Thoracic aorta (tissue), 2 donors: ENCODE results near the gene TACSTD2. TPM values are rescaled to one million over a fixed set of nuclear protein-coding genes. Genes with fewer than 3 reads are reported as not detected.

Experiments
- ATAC-seq: fragments of 150-250 bp; one replicate; pipeline ENCODE4 v1.8.0; 2017; ENCODE audit warnings: low read depth; ENCODE audit not compliant: insufficient number of reproducible peaks, low FRiP score
- DNase-seq: peaks from one replicate; pipeline ENCODE4 v3.0.0-alpha.2; 2020; ENCODE audit warnings: low spot score
- H3K27ac ChIP-seq, 2 donors: fragments of 200-600 bp; sonication (generic); 1 replicate in 1 of 2; 2 replicates in 1 of 2; pipeline ENCODE4 v1.5.1; 2016; ENCODE audit warnings: mild to moderate bottlenecking in 2 of 2, moderate library complexity in 2 of 2
- H3K27me3 ChIP-seq: fragments of 200-600 bp; sonication (generic); replicated peaks from 2 replicates; pipeline ENCODE4 v1.6.0; 2016; ENCODE audit warnings: mild to moderate bottlenecking; ENCODE audit not compliant: insufficient read depth
- H3K36me3 ChIP-seq: fragments of 200-600 bp; sonication (generic); one replicate; pipeline ENCODE4 v1.5.1; 2016
- H3K4me1 ChIP-seq, 2 donors: fragments of 200-600 bp; sonication (generic); 1 replicate in 1 of 2; 2 replicates in 1 of 2; pipeline versions ENCODE4 v1.5.1 to v1.6.0; 2016; ENCODE audit warnings: low read depth in 2 of 2, mild to moderate bottlenecking in 1 of 2; ENCODE audit not compliant: control insufficient read depth in 1 of 2
- H3K4me3 ChIP-seq: fragments of 200-600 bp; sonication (generic); 2 replicates; pipeline ENCODE4 v1.5.1; 2016; ENCODE audit warnings: mild to moderate bottlenecking
- H3K9me3 ChIP-seq: fragments of 200-600 bp; sonication (generic); 2 replicates; pipeline ENCODE4 v1.5.1; 2016
- CTCF ChIP-seq: fragments of 200-600 bp; sonication (generic); IDR thresholded peaks from one replicate; pipeline ENCODE4 v1.5.1; 2019; ENCODE audit warnings: antibody characterized with exemption
- total RNA-seq, 2 donors: library from RNA; depleted of rRNA; stranded (reverse); fragments of >200 nt; gene quantifications; one replicate each; pipeline versions ENCODE4 v1.1.0 to v1.2.3, GENCODE V29; 2016

TACSTD2 gene
- total RNA-seq, 2 donors from 2014 or later, result 6.9 to 8.1 TPM

DNA sequence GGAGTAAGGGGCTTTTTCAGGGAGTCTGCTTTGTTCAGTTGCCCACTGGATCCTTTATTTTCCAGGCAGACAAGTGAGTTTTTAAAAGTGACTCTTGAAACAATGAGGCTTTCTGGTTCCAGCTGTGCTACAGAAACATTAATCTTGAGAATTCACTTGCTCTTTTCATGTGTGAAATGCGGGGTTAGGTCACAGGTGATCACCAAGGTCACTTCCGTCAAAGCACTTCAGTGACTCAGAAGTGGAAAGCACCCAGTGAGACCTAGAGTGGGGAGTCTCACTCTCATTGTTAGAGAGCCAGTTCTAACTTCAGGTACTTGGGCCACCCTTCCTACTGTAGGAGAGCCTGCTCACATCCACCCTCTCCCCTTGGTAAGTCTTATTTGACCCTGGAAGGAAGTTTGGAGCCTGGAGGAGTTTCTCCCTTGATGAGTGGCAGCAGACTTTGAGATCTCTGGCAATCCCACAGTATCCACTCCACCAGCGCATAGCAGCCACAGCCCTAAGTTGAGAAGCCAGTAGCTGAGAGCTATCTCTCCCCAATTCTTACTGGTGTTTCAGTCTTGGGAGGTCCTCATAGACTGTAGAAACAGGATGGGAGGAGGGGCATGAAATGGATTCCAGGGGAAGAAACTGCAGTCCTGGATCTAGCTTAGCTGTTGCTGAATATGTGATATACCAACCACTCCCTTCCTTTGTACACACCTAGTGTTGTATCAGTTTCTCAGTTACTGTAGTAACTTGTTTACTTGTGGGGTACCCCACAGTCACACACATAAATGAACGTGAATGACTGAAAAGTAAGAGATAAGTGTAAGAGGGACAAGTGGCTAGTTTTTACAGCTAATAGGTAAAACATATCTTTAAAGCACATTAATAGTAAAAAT is 3.1 kb downstream of the TACSTD2 start:
- ATAC-seq (no peak), DNase-seq (no peak)
- Histone ChIP-seq H3K9me3 (no peaks in the 10 kb centered on the region), H3K4me1 (peaks cover 7 to 11% of the 10 kb centered on the region in 2 donors), H3K4me3 (no peak overlapping the region), H3K36me3 (no peaks in the 10 kb centered on the region), H3K27me3 (no peaks in the 10 kb centered on the region), H3K27ac (no peak overlapping the region)
- TF ChIP-seq CTCF, result no peak

DNA sequence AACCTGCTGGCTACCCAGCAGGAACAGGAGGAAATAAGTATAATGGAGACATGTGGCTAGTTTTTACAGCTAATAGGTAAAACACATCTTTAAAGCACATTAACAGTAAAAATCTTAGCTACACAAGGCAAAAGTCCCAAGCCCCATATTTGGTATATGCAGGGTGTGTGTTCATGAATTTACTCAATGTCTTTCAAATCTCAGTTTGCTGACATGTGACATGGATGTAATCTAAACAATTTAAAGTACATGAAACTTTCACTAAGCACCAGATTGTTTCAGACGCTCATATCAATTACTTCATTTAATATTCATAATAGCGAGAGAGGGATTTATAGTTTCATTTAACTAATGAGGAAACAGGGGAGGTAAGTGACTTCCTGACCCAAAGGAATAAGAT is 3.9 kb downstream of the TACSTD2 start:
- Histone ChIP-seq H3K36me3 (no peaks in the 10 kb centered on the region), H3K27ac (no peak overlapping the region), H3K4me1 (peaks cover 7 to 11% of the 10 kb centered on the region in 2 donors), H3K27me3 (no peaks in the 10 kb centered on the region), H3K4me3 (no peak overlapping the region), H3K9me3 (no peaks in the 10 kb centered on the region)
- ATAC-seq (no peak), DNase-seq (no peak)
- no peak for TF ChIP-seq CTCF

- H3K27me3 ChIP-seq, result no peaks in the 10 kb centered on the region
- H3K27ac ChIP-seq, result no peak overlapping the region
These were observed 4.4 kb downstream of the TACSTD2 start for GRCh38 chr1:58572690-58573089.

DNA sequence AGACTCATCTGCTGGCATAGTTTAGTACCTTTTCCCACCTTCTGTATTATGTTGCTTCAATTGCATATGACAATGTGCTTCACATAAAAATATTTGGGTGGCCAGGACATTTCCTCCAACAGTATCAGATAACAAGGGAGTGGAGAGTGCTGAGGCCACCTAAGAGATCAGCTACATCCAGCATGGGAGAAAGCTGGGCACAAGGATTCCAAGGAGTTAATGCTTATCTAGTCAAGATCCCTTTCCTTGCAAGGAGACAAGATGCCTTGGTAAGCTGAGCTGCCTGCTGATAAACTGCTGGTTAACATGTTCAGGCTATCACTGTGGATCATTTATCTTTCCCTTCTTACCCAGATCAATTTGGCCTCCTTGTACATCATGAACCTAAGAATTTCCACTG is 5.4 kb downstream of the TACSTD2 start:
- Histone ChIP-seq H3K4me1 (peaks cover 6 to 7% of the 10 kb centered on the region in 2 donors), H3K36me3 (no peaks in the 10 kb centered on the region), H3K4me3 (no peak overlapping the region), H3K27ac (no peak overlapping the region), H3K9me3 (no peaks in the 10 kb centered on the region), H3K27me3 (no peaks in the 10 kb centered on the region)
- TF ChIP-seq CTCF, result no peak
- no peak for ATAC-seq
- no peak for DNase-seq

More at GRCh38 chr1:58572690-58573089, 4.4 kb downstream of the TACSTD2 start:
- no peaks in the 10 kb centered on the region for H3K9me3 ChIP-seq
- no peaks in the 10 kb centered on the region for H3K36me3 ChIP-seq
- TF ChIP-seq CTCF, result no peak
- H3K4me3 ChIP-seq, result no peak overlapping the region
- ATAC-seq (no peak), DNase-seq (no peak)
- peaks cover 7 to 9% of the 10 kb centered on the region in 2 donors for H3K4me1 ChIP-seq

- no peaks in the 10 kb centered on the region for H3K27me3 ChIP-seq
- no peaks in the 10 kb centered on the region for H3K9me3 ChIP-seq
- no peaks in the 10 kb centered on the region for H3K4me1 ChIP-seq
- no peaks in the 10 kb centered on the region for H3K36me3 ChIP-seq
- H3K27ac ChIP-seq, result no peak overlapping the region
- DNase-seq (no peak), ATAC-seq (no peak)
- H3K4me3 ChIP-seq, result no peak overlapping the region
- no peak for TF ChIP-seq CTCF
These were observed 6.2 kb downstream of the TACSTD2 start for GRCh38 chr1:58570817-58571216.
